ENCODE measurements around the gene NRG2. TPM values are rescaled to one million over a fixed set of nuclear protein-coding genes. Genes with fewer than 3 reads are reported as not detected.

Gene NRG2
- total RNA-seq, 1 experiment from 2014 or later, result not detected

DNA sequence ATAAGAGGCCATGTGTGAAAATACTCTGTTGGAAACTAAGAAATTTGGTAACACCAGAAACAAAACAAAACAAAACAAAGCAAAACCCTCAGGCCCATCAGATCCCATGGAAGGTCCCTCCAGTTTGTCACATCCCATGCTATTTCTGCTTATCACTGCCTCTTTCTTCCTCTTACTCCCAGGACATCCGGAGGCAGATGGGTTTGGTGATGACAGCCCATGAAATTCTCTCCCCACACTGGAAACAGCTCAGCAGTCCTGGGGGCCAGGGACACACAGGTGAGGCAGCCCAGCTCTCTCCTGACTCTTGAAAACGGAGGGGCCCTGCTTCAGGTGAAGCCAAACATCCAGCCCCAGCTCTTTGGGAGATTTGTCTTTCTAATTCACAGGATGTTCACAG is 63.2 kb downstream of the NRG2 start:
- intact Hi-C loops (cut with micrococcal nuclease; ENCODE audit: unreplicated experiment), result no loop called here
- no peak for DNase-seq (ENCODE audit: low spot score)
- H3K27me3 ChIP-seq (replicated peaks; ENCODE audit: insufficient read depth, low read depth, low read length, poor library complexity), result peaks cover 6% of the 10 kb centered on the region
- no peaks in the 10 kb centered on the region for H3K9me3 ChIP-seq (ENCODE audit: low read depth, low read length, poor library complexity, severe bottlenecking)
- no peaks in the 10 kb centered on the region for H3K36me3 ChIP-seq (ENCODE audit: insufficient read depth, low read length, poor library complexity, severe bottlenecking)
- BruUV-seq (replicated peaks), result no TSS peak
- ChIA-PET POLR2A (ENCODE audit: low non-redundant PET) (no interaction called here), CTCF (no interaction called here)
- H3K4me1 ChIP-seq (ENCODE audit: insufficient read depth, low read length, poor library complexity, severe bottlenecking), result peaks cover 12% of the 10 kb centered on the region
- TF ChIP-seq EZH2 (IDR thresholded peaks at IDR 0.05; ENCODE audit: borderline replicate concordance, low read depth, low read length, poor library complexity, severe bottlenecking), result no peak
- TF ChIP-seq, protein P1, sequence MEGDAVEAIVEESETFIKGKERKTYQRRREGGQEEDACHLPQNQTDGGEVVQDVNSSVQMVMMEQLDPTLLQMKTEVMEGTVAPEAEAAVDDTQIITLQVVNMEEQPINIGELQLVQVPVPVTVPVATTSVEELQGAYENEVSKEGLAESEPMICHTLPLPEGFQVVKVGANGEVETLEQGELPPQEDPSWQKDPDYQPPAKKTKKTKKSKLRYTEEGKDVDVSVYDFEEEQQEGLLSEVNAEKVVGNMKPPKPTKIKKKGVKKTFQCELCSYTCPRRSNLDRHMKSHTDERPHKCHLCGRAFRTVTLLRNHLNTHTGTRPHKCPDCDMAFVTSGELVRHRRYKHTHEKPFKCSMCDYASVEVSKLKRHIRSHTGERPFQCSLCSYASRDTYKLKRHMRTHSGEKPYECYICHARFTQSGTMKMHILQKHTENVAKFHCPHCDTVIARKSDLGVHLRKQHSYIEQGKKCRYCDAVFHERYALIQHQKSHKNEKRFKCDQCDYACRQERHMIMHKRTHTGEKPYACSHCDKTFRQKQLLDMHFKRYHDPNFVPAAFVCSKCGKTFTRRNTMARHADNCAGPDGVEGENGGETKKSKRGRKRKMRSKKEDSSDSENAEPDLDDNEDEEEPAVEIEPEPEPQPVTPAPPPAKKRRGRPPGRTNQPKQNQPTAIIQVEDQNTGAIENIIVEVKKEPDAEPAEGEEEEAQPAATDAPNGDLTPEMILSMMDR (conservative IDR thresholded peaks at IDR 0.05; ENCODE audit: low read depth, low read length), result no peak
- H3K4me3 ChIP-seq (ENCODE audit: low read depth, low read length, poor library complexity, severe bottlenecking), result no peak overlapping the region
- H3K27ac ChIP-seq (ENCODE audit: low read depth, low read length, poor library complexity, severe bottlenecking), result no peak overlapping the region

DNA sequence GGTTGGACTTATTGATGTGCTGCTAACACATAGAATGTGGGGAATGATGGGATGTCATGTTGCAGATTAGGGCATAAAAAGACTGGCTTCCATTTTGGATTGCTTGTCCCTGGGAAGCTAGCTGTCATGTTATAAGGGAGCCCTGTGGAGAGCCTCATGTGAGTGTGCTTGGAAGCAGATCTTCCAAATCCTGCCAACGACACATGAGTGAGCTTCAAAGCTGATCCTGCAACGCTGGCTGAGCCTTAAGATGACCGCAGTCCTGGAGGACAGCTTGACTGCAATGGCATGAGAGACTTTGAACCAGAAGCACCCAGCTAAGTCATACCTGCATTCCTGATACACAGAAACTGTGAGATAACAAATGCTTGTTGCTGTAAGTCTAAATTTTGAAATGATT is 63.6 kb downstream of the NRG2 start:
- intact Hi-C loops (cut with micrococcal nuclease; ENCODE audit: unreplicated experiment), result no loop called here
- H3K27me3 ChIP-seq (replicated peaks; ENCODE audit: insufficient read depth, low read depth, low read length, poor library complexity), result peaks cover 6% of the 10 kb centered on the region
- DNase-seq (ENCODE audit: low spot score), result no peak
- no peaks in the 10 kb centered on the region for H3K9me3 ChIP-seq (ENCODE audit: low read depth, low read length, poor library complexity, severe bottlenecking)
- no peaks in the 10 kb centered on the region for H3K36me3 ChIP-seq (ENCODE audit: insufficient read depth, low read length, poor library complexity, severe bottlenecking)
- no peak overlapping the region for H3K4me3 ChIP-seq (ENCODE audit: low read depth, low read length, poor library complexity, severe bottlenecking)
- ChIA-PET CTCF (no interaction called here), POLR2A (ENCODE audit: low non-redundant PET) (no interaction called here)
- peaks cover 12% of the 10 kb centered on the region for H3K4me1 ChIP-seq (ENCODE audit: insufficient read depth, low read length, poor library complexity, severe bottlenecking)
- BruUV-seq (replicated peaks), result no TSS peak
- TF ChIP-seq, protein P1 (conservative IDR thresholded peaks at IDR 0.05; ENCODE audit: low read depth, low read length), result no peak
- TF ChIP-seq EZH2 (IDR thresholded peaks at IDR 0.05; ENCODE audit: borderline replicate concordance, low read depth, low read length, poor library complexity, severe bottlenecking), result no peak
- no peak overlapping the region for H3K27ac ChIP-seq (ENCODE audit: low read depth, low read length, poor library complexity, severe bottlenecking)

DNA sequence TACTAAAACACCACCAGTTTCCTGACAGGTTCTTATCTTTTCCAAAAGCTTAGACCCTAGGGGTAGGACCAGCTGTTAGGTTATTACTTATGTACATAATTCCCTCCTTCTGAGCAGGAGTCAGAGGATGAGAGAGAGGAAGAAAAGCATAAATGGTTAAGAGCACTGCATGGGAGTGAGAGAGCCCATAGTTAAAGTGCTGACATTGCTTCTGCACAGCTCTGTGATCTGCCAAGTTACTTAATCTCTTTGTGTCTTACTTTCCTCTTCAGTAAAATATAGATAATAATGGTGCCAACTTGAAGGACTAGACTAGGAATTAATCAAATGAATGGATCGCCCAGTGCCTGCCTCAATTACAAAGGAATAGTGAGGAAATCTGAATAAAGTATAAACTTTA is 66.4 kb downstream of the NRG2 start:
- no TSS peak for BruUV-seq (replicated peaks)
- Histone ChIP-seq H3K9me3 (ENCODE audit: low read depth, low read length, poor library complexity, severe bottlenecking) (no peaks in the 10 kb centered on the region), H3K4me1 (ENCODE audit: insufficient read depth, low read length, poor library complexity, severe bottlenecking) (peaks cover 6% of the 10 kb centered on the region), H3K27ac (ENCODE audit: low read depth, low read length, poor library complexity, severe bottlenecking) (no peak overlapping the region), H3K4me3 (ENCODE audit: low read depth, low read length, poor library complexity, severe bottlenecking) (no peak overlapping the region), H3K27me3 (replicated peaks; ENCODE audit: insufficient read depth, low read depth, low read length, poor library complexity) (peaks cover 6% of the 10 kb centered on the region), H3K36me3 (ENCODE audit: insufficient read depth, low read length, poor library complexity, severe bottlenecking) (no peaks in the 10 kb centered on the region)
- TF ChIP-seq, protein P1 (conservative IDR thresholded peaks at IDR 0.05; ENCODE audit: low read depth, low read length), result no peak
- TF ChIP-seq EZH2 (IDR thresholded peaks at IDR 0.05; ENCODE audit: borderline replicate concordance, low read depth, low read length, poor library complexity, severe bottlenecking), result no peak
- POLR2A ChIA-PET (ENCODE audit: low non-redundant PET), result interaction anchor here (0.6 kb wide), 1 partner anchor 24 kb away, joined by 3 read pairs; no protein-coding TSS in a partner anchor
- CTCF ChIA-PET, result no interaction called here
- intact Hi-C loops (cut with micrococcal nuclease; ENCODE audit: unreplicated experiment), result no loop called here
- DNase-seq (ENCODE audit: low spot score), result no peak
